Measurements from ENCODE around the gene DENND11.

Gene DENND11

DNA sequence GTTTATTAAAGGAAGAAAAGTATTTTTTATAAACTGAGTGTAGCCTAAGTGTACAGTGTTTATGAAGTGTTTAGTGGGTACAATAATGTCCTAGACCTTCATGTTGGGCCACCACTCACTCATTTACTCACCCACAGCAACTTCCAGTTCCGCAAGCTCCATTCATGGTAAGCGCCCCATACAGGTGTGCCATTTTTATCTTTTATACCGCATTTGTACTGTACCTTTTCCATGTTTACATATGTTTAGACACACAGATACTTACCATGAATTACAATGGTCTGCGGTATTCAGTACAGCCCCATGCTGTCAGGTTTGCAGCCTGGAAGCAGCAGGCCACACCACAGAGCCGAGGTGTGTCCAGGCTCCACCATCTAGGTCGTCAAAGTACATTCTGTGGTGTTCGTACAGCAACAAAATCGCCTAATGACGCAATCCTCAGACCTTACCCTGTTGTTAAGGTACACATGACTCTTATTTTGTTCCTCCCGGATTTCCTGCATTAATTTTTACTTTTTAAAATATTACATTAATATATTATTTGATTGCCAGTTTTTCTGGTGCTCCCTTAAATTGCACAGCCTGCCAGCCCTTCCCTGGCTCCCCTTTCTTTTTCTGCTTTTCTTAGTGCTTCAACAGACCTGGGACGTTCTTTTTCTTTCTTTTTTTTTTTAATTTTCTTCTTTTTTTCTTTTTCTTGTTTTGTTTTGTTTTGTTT lies 35.3 kb upstream of the DENND11 start:
- H3K9me3 ChIP-seq (ENCODE audit: insufficient read depth, low read length), result no peaks in the 10 kb centered on the region
- no peaks in the 10 kb centered on the region for H3K4me1 ChIP-seq (ENCODE audit: insufficient read depth, insufficient read length)
- TF ChIP-seq ZNF274 (IDR thresholded peaks at IDR 0.05; ENCODE audit: low read depth, low read length), result no peak
- no peak for TF ChIP-seq SUZ12 (IDR thresholded peaks at IDR 0.05; ENCODE audit: extremely low read depth, insufficient read depth, insufficient read length)
- TF ChIP-seq YY1 (IDR thresholded peaks at IDR 0.05; ENCODE audit: insufficient read depth, insufficient read length), result no peak
- peaks cover 30% of the 10 kb centered on the region for H3K36me3 ChIP-seq (ENCODE audit: insufficient read depth, insufficient read length, low read length)
- H3K9ac ChIP-seq (ENCODE audit: insufficient read length, low read depth), result peak overlapping the region; percentile 76
- H3K4me3 ChIP-seq (ENCODE audit: insufficient read length, low read depth), result peak overlapping the region; percentile 86
- no peak for DNase-seq (ENCODE audit: low read depth, low spot score)
- H3K27me3 ChIP-seq (ENCODE audit: insufficient read depth, insufficient read length), result no peaks in the 10 kb centered on the region

DNA sequence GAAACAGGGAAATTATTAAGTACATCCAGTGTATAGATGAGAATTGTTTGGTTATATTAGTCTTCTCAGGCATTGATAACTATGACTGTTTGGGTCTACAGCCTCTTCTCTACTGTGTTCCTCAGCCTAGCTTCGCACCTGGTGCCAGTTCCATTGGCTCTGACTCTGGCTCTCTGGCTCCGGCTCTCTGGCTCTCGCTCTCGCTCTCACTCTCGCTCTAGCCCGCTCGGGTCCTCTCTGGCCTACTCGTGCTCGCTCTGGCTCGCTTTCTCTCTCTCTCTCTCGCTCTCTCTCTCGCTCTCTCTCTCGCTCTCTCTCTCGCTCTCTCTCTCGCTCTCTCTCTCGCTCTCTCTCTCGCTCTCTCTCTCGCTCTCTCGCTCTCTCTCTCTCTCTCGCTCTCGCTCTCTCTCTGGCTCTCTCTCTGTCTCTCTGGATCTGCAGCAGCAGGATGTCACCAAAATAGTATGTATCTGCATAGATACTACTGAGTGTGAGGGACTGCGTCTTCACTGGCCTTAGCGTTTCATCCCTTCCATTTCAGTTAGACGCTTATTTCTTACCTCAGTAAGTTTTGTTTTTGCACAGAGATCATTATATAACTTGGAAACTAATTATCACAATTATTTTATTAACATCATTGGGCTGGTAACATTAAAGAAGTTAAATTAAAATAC lies 29.6 kb upstream of the DENND11 start:
- no peak for DNase-seq (ENCODE audit: low read depth, low spot score)
- TF ChIP-seq ZNF274 (IDR thresholded peaks at IDR 0.05; ENCODE audit: low read depth, low read length) (no peak), SUZ12 (IDR thresholded peaks at IDR 0.05; ENCODE audit: extremely low read depth, insufficient read depth, insufficient read length) (no peak), YY1 (IDR thresholded peaks at IDR 0.05; ENCODE audit: insufficient read depth, insufficient read length) (no peak)
- Histone ChIP-seq H3K36me3 (ENCODE audit: insufficient read depth, insufficient read length, low read length) (no peaks in the 10 kb centered on the region), H3K27me3 (ENCODE audit: insufficient read depth, insufficient read length) (no peaks in the 10 kb centered on the region), H3K4me3 (ENCODE audit: insufficient read length, low read depth) (no peak overlapping the region), H3K4me1 (ENCODE audit: insufficient read depth, insufficient read length) (no peaks in the 10 kb centered on the region), H3K9me3 (ENCODE audit: insufficient read depth, low read length) (no peaks in the 10 kb centered on the region), H3K9ac (ENCODE audit: insufficient read length, low read depth) (no peak overlapping the region)

DNA sequence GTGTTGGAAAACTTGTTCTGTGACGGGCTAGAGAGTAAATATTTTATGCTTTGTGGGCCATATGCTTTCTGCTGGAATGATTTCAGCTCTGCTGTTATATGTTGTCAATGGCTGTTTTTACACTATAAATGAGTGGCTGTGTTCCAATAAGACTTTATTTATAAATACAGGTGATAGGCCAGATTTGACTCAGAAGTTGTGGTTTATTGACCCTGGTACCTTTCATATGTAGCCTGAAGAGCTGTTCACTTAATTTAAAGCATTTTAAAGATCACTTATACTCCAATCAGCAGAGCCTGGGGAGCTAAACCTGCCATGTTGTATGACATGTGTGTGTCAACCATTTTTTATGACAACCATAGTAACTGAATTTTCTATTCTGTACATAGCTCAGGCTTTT lies 27.1 kb upstream of the DENND11 start:
- TF ChIP-seq SUZ12 (IDR thresholded peaks at IDR 0.05; ENCODE audit: extremely low read depth, insufficient read depth, insufficient read length) (no peak), YY1 (IDR thresholded peaks at IDR 0.05; ENCODE audit: insufficient read depth, insufficient read length) (no peak), ZNF274 (IDR thresholded peaks at IDR 0.05; ENCODE audit: low read depth, low read length) (no peak)
- Histone ChIP-seq H3K4me3 (ENCODE audit: insufficient read length, low read depth) (no peak overlapping the region), H3K9me3 (ENCODE audit: insufficient read depth, low read length) (no peaks in the 10 kb centered on the region), H3K9ac (ENCODE audit: insufficient read length, low read depth) (no peak overlapping the region), H3K4me1 (ENCODE audit: insufficient read depth, insufficient read length) (no peaks in the 10 kb centered on the region), H3K36me3 (ENCODE audit: insufficient read depth, insufficient read length, low read length) (no peaks in the 10 kb centered on the region), H3K27me3 (ENCODE audit: insufficient read depth, insufficient read length) (no peaks in the 10 kb centered on the region)
- DNase-seq (ENCODE audit: low read depth, low spot score), result no peak

DNA sequence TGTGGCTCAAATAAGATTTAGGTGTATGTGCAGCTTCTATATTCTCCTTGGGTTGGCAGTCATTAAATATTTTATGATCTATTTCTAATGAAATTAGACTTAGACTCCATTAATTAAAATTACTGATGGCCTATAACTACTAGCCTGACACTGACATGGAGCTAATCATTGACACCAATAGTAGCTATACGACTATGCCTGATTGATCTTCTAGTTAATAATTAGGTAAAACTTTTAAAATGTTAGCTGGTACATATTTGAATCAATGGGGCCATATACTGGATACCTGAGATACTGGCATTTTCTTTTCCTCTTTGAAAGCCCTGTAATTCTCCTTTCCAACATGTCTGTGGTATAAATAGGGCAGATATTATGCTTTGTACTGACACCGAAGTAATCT lies 20.6 kb upstream of the DENND11 start:
- no peaks in the 10 kb centered on the region for H3K9me3 ChIP-seq (ENCODE audit: insufficient read depth, low read length)
- no peaks in the 10 kb centered on the region for H3K36me3 ChIP-seq (ENCODE audit: insufficient read depth, insufficient read length, low read length)
- no peaks in the 10 kb centered on the region for H3K27me3 ChIP-seq (ENCODE audit: insufficient read depth, insufficient read length)
- H3K4me3 ChIP-seq (ENCODE audit: insufficient read length, low read depth), result no peak overlapping the region
- TF ChIP-seq ZNF274 (IDR thresholded peaks at IDR 0.05; ENCODE audit: low read depth, low read length) (no peak), SUZ12 (IDR thresholded peaks at IDR 0.05; ENCODE audit: extremely low read depth, insufficient read depth, insufficient read length) (no peak), YY1 (IDR thresholded peaks at IDR 0.05; ENCODE audit: insufficient read depth, insufficient read length) (no peak)
- no peaks in the 10 kb centered on the region for H3K4me1 ChIP-seq (ENCODE audit: insufficient read depth, insufficient read length)
- H3K9ac ChIP-seq (ENCODE audit: insufficient read length, low read depth), result no peak overlapping the region
- DNase-seq (ENCODE audit: low read depth, low spot score), result no peak

DNA sequence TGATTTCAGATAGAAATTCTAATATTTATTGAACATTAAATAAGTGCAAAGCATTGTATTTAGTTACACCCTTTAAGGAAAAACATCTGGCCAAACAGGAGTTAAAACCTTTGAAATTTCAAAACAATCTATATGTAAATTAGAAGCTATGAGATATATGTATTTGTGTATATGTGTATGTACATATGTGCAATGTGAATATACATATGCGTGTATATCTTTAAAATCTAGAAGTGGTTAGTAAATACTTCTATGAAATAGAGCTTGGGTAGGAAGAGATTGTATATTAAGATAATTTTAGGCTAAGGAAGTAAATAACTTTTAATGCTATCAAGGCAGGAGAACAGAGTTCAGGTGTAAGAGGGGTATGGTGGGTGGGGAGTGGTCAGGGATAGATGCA lies 15.5 kb upstream of the DENND11 start:
- H3K36me3 ChIP-seq (ENCODE audit: insufficient read depth, insufficient read length, low read length), result no peaks in the 10 kb centered on the region
- TF ChIP-seq YY1 (IDR thresholded peaks at IDR 0.05; ENCODE audit: insufficient read depth, insufficient read length), result no peak
- TF ChIP-seq ZNF274 (IDR thresholded peaks at IDR 0.05; ENCODE audit: low read depth, low read length), result no peak
- TF ChIP-seq SUZ12 (IDR thresholded peaks at IDR 0.05; ENCODE audit: extremely low read depth, insufficient read depth, insufficient read length), result no peak
- no peak overlapping the region for H3K4me3 ChIP-seq (ENCODE audit: insufficient read length, low read depth)
- no peak overlapping the region for H3K9ac ChIP-seq (ENCODE audit: insufficient read length, low read depth)
- H3K9me3 ChIP-seq (ENCODE audit: insufficient read depth, low read length), result no peaks in the 10 kb centered on the region
- DNase-seq (ENCODE audit: low read depth, low spot score), result no peak
- no peaks in the 10 kb centered on the region for H3K27me3 ChIP-seq (ENCODE audit: insufficient read depth, insufficient read length)
- no peaks in the 10 kb centered on the region for H3K4me1 ChIP-seq (ENCODE audit: insufficient read depth, insufficient read length)

DNA sequence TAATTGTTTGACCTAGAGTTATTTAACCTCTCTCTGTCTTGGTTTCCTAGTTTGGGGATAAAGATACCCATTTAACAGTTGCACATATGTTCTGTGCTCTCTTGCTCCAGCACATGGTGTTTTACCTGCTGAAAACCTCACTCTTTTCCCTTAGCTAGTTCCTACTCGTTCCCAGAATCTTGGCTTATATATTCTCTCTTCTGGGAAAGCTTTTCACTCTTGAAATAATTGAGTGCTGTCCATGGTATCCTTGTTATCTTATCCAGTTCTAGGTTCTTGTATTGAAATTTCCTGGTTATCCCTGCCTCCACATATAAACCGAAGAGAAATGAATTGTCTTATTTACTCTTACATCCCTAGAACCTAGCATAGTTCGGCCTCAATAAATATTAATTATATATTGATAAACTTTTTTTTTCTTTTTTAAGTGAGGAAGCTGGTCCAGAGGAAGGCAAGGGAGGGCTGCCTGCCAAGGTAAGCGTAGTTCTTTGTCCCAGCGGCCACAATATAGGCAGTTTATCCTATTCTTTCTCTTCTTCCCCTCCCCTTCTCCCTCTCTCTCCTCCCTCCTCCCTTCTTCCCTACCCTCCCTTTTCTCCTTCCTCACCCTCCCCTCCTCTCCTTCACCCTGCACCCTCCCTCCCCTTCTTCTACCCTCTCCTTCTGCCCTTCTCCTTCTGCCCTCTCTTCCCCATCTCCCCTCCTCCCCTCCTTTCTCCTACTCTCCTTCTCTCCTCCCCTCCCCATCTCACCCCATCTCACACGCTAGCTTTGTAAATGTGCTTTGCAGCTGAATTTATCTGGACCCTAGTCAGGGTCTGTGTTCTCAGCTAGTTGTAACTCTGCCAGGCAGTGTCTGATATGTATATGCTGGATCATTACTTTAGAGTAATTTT lies 14.1 kb upstream of the DENND11 start:
- Histone ChIP-seq H3K4me1 (ENCODE audit: insufficient read depth, insufficient read length) (no peaks in the 10 kb centered on the region), H3K4me3 (ENCODE audit: insufficient read length, low read depth) (no peak overlapping the region), H3K9me3 (ENCODE audit: insufficient read depth, low read length) (no peaks in the 10 kb centered on the region), H3K27me3 (ENCODE audit: insufficient read depth, insufficient read length) (no peaks in the 10 kb centered on the region), H3K36me3 (ENCODE audit: insufficient read depth, insufficient read length, low read length) (no peaks in the 10 kb centered on the region), H3K9ac (ENCODE audit: insufficient read length, low read depth) (no peak overlapping the region)
- no peak for DNase-seq (ENCODE audit: low read depth, low spot score)
- TF ChIP-seq YY1 (IDR thresholded peaks at IDR 0.05; ENCODE audit: insufficient read depth, insufficient read length) (no peak), ZNF274 (IDR thresholded peaks at IDR 0.05; ENCODE audit: low read depth, low read length) (no peak), SUZ12 (IDR thresholded peaks at IDR 0.05; ENCODE audit: extremely low read depth, insufficient read depth, insufficient read length) (no peak)

DNA sequence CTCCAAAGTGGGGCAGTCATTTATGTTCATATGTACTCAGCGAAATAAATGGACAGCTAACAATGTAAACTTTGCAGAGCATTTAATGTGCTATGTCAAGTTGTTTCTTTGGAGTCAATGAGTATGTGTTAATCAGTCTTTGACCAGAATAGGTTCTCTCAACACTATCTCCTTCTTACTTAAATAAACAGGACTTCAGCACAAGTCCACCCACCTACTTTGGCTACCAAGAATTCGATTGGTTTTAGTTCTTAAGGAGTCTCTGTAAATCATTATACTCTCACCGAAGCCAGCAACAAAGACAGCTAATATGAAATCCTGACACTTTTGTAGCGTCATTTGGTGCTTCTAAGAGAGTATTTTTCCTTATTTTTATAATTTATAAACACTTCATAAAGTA lies 13.1 kb upstream of the DENND11 start:
- Histone ChIP-seq H3K9ac (ENCODE audit: insufficient read length, low read depth) (no peak overlapping the region), H3K36me3 (ENCODE audit: insufficient read depth, insufficient read length, low read length) (no peaks in the 10 kb centered on the region), H3K4me1 (ENCODE audit: insufficient read depth, insufficient read length) (no peaks in the 10 kb centered on the region), H3K4me3 (ENCODE audit: insufficient read length, low read depth) (no peak overlapping the region), H3K27me3 (ENCODE audit: insufficient read depth, insufficient read length) (no peaks in the 10 kb centered on the region), H3K9me3 (ENCODE audit: insufficient read depth, low read length) (no peaks in the 10 kb centered on the region)
- DNase-seq (ENCODE audit: low read depth, low spot score), result no peak
- TF ChIP-seq SUZ12 (IDR thresholded peaks at IDR 0.05; ENCODE audit: extremely low read depth, insufficient read depth, insufficient read length) (no peak), YY1 (IDR thresholded peaks at IDR 0.05; ENCODE audit: insufficient read depth, insufficient read length) (no peak), ZNF274 (IDR thresholded peaks at IDR 0.05; ENCODE audit: low read depth, low read length) (no peak)
